LHCN-M2 (cell line): ENCODE results near the gene SULT4A1. TPM values are rescaled to one million over a fixed set of nuclear protein-coding genes. Genes with fewer than 3 reads are reported as not detected.
"Not testable (repeated sequence)": the region's sequence is repeated elsewhere in the genome, so short reads cannot be mapped to it uniquely, and the experiment has no call there.

ENCODE experiments used
- DNase-seq: peaks from one replicate; pipeline ENCODE4 v3.0.0-alpha.2; 2012; ENCODE audit warnings: low read depth
- total RNA-seq: library from RNA; depleted of rRNA; stranded (reverse); fragments of >200 nt; gene quantifications from 2 replicates; pipeline ENCODE4 v1.2.3, GENCODE V29; 2014

SULT4A1 gene
- total RNA-seq, 1 experiment from 2014 or later: 0.06 TPM

DNA sequence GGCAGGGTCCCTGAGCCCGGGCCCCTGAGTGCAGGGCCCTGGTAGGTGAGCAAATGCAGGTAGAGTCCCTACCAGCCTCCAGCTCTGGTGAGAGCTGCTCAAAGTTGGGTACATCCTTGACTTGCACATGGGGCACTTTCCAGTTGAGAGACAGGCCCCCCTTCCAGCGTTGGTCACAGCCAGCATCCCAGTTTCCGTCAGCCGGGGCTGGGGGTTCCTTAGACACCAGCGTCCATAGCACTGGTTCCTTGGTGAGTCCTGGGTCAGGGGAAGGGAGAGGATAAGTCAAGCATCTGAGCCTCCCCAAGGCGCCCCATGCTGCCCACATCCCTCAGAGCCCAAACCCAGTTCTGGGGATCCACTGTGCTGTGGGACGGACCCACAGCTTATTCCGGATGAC is 23.9 kb upstream of the SULT4A1 start:
- DNase-seq: no peak

DNA sequence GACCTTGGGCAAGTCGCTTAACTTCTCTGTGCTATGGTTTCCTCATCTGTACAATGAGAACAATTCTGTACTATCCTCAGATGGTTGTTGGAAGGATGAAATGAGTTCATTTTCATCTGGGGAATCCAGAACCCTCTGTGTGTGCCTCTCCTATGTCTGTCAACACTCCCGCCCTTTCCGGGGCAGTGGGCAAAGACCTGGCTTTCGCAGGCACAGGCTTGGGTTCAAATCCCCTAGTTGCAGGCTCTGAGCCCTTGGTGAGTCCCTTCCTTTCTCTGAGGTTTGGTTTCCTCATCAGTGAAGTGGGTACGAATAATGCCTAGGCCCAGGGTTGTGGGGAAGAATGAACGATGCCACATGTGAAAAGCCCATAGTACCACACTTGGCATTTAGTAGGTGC is 23.5 kb upstream of the SULT4A1 start:
- no peak for DNase-seq

DNA sequence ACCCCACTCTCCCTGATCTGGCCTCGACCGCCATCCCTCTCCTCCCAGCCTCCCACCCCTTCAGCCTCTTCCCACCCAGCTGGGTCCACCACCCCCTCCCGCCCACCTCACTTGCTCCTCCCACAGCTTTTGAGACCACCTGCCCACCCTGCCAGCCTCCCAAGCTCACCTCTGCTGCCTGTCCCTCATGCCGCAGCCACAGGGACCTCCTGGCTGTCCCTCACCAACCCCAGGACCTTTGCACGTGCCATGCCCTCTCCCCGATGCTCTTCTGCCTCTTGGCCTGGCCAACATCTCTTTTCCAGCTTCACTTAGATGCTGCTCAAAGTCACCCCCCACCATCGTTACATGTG is 23.0 kb upstream of the SULT4A1 start:
- no peak for DNase-seq

DNA sequence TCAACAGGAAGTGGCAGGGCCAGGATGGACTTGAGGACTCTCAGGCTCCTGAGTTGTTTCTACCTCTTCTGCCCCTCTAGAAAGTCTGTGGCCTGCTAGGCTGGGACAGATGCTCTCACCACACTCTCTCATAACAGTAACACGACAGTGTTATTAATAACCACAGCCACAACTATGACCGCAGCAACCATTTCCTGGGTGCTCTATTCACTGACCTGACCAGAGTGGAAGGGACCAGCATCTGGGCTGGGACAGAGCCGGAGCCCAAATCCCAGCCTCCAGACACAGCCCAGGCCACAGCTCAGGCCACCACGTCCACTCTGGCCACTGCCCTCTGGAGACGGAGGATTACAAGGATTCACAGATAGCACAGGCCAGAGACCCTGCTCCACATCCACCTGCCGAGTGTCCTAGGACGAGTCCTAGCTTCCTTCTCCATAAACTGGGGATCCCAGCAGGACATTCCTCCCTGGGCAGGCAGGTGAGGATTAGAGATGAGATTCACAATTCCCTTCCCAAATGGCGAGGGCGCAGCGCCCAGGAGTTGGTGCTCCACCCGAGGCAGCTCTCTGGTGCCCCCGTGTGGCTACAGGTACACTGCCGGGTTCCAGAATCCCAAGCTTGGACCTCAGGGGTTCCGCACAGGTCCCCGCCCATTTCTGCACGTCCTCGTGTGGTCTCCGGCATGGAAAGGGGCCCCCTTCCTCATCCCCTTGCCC is 22.4 kb upstream of the SULT4A1 start:
- peak; percentile 40 for DNase-seq

DNA sequence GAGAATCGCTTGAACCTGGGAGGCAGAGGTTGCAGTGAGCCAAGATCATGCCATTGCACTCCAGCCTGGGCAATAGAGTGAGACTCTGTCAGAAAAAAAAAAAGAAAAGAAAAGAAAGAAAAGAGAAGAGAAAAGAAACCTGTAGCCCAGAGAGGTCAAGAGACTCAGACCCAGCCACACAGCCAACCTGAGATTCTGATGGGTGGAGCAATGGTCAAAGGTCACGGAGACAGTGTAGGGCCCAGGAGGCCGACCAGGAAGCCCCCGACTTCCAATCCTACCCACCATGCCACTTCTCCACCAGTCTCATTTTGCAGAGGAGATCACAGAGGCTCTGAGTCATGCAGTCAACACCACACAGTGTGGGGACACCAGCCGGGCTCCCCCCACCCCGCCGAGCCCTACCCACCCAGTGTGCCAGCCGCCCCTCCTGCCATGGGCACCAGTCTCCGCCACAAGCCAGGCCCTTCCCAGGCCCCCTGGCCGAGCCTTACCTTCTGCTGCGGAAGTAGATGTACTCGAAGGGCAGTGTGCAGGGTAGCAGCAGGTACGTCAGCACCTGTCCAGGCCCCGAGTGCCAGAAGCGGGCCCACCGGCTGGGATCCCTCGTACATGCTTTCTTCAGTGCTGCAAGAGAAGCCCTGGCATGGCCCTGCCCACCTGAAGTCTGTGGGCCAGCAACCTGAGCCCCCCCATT is 21.6 kb upstream of the SULT4A1 start:
- no peak for DNase-seq

DNA sequence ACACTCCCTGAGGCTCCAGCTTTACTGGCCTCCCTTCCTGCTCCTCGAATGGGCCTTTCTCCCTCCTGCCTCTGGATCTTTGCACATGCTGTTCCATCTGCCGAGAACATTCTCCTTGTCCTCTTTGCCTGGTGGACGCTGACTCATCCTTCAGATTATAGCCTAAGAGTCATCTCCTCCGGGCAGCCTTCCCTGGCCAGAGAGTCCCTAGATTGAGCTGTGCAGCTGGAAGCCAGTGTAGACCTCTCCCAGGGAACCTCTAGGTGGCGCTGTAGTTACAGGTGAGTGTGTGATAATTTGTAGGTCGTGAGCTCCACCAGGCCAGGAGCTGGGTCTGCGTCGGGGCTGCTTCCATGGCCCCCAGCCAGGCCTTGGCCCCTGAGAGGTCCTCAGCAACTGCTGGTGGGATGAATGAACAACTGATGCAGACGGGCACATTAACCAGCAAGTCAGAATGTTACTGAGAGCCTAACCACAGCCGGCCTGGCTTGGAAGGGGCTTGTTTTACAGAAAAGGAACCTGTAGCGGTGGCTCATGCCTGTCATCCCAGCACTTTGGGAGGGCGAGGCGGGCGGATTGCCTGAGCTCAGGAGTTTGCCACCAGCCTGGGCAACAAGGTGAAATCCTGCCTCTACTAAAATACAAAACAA is 20.8 kb upstream of the SULT4A1 start:
- DNase-seq: peak; percentile 88

DNA sequence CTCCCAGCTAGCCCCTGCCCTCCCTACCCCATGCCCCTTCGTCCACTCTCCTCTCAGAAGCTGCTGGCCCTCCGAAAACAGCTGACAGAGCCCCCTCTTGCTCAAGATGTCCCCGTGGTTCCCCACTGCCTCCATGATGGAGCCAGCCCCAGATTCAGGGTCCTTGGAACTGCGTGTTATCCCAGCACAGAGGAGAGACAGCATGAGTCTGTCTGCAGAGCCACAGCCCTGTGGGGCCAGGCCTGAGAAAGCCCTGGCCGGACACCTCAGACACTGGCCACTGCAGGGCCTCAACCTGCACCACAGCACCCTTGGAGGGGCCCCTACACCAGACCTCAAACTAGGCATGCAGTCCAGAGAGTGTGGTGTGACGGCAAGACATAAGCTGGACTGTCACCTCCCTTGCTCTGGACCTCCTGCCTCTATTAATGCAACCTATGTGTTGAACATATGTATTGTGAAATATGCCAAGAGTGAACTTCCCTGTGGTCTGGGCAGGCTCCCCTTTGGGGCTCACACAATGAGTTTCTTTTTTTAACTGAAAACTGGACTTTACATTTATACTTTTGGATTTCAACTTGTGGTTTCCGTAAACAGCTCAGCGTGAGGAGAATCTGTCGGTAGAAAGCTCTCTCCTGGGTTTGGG is 19.9 kb upstream of the SULT4A1 start:
- DNase-seq: no peak

DNA sequence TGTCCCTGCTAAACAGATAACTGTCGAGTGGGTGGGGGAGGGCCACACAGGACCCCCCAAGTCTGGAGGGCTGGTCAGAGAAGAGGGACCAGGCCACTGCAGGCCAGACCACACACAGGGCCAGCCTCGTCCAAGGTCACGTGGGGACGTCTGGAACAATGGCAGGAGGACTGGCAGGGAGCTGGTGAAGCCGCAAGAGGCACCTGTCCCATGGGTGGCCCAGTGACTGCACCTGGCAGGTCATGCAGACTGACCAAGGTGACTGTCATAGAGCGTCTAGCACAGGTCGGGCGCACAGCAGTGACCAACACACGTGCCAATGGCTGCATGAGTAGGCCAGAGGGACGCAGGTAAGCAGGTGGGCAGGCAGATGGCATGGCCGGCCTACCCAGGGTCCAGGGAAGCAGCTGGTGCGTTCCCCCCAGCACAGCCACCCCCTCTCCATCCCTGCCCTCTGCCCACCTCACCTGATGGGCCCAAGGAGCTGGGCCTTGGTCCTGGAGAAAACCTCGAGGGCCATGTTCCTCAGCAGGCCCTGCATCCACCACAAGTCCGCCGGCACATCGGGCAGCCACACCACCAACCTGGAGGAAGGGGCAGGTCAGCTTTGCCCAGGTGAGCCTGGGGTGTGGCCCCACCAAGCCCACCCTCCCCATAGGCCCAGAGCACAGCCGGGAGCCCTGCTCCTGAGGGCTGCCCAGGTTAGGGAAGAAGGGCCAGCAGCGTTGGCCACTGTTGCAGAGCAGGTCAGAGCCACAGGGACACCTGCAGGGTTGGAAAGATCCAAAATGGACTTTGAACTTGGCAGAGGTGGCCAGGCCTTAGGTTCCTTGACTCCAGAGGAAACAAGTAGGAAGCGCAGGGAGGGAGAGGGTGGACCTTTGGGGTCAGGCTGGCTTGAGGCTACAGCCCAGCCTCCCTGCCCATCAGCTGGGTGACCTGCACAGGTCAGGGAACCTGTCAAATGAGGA is 19.1 kb upstream of the SULT4A1 start:
- no peak for DNase-seq

DNA sequence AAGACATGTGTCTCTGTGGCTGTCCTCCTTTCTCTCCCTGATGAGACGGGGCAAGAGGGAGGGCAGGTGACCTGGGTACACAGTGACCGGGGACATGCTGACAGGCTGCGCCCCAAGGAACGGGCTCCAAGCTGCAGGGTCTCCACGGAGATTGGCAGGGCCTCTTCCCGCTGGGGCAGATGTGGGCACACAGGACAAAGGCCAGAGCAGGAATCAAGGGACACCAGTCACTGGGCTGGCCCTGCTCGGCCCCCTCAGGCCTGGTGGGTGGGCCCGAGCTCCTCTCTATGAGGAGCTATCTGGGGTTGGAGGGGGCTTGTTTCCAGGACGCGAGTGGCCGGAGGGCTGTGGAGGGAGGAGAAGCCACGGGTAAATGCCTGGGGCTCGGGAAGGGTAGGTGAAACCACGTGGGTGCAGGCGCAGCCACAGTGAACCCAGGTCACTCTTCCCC is 18.3 kb upstream of the SULT4A1 start:
- no peak for DNase-seq

DNA sequence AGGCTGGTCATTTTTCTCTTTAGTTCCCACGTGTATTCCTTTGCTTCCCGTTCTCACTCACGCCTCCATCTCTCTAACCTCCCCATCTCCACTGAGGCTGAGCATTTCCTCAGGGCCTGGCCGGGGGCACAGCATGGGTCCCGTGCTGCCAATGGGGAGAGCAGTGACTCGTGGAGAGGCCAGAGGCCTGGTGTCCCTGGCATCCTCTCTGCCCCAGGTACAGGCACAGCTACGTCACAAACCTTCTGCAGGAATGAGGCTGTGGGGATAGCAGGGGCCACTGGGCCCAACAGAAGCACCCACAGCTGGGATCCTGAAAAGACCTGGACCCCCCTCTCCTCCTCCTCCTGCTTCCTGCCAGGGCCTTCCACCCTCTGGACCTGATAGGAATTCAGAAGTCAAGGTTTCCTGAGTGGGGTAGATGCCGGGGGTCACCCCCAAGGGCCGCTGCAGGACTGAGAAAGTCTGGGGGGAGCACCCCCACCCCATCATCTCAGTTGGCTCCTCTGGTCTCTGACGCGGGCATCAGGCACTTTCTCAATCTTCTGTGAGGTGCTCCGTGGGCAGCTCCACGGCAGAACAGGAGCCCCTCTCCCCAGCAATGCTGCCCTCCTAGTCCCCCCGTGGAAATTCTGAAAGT is 17.7 kb upstream of the SULT4A1 start:
- DNase-seq: no peak

DNA sequence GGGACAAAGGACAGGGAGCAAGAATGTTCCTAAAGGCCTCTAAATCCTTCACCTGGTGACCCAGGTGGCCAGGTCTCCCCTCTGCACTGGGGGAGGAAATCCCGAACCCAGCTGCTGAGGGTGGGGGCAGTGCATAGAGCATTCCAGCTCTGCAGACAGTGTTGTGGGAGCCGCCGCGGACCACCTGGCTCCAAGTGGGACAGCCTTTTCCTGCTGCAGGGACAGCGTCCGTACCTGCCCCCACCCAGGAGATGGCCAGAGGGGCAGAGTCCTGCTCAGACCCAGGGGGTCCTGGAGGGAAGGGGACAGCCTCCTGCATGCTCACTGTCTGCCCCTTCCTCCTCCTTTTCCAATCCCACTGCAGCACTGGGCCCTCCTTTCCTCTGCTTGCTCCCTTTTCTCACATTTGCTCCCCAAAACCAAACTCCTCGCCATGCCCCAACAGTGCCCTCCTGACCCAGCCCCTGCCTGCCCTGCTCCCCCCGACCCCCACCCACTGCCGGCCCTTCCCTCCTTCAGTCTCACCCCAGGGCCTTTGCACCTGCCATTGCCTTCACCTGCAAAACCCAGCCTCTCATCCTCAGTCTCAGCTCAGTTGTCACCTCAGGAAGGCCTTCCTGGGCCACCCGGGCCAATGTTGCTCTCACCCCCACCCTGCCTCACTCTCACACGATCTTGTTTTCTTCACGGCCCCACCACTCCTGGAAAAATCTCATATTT is 16.7 kb upstream of the SULT4A1 start:
- DNase-seq: no peak

DNA sequence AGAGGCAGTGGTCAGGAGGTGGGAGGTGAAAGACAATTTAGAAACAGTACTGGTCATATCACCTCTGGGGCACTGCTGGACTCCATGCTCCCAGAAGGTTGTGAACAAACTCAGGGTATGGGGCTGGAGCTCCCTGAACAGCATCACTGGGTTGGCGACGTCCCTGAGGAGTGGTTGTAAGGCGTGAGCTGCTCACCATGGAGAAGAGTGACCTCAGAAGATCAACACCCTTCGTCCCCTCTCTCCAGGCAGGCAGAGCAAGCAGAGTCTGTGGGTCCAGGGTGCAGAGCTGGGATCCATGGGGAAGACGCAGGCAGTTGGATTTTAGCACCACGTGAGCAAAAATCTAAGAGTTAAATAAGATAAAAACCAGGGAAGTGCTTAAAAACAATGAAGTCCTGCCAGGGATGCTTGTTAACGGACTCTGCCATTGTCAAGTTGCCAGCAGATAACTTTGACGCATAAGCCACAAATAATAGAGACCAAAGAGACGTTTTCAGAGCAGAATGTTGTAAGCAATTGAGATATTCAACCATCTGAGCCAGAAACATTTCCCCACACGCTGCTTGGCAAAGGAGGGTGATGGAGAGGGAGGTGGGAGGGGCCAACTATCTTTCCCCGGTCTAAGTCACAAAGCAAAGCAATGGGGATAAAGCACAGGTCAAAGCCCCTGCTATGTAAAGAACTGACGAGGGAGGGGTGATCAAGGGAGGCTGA is 15.9 kb upstream of the SULT4A1 start:
- no peak for DNase-seq

DNA sequence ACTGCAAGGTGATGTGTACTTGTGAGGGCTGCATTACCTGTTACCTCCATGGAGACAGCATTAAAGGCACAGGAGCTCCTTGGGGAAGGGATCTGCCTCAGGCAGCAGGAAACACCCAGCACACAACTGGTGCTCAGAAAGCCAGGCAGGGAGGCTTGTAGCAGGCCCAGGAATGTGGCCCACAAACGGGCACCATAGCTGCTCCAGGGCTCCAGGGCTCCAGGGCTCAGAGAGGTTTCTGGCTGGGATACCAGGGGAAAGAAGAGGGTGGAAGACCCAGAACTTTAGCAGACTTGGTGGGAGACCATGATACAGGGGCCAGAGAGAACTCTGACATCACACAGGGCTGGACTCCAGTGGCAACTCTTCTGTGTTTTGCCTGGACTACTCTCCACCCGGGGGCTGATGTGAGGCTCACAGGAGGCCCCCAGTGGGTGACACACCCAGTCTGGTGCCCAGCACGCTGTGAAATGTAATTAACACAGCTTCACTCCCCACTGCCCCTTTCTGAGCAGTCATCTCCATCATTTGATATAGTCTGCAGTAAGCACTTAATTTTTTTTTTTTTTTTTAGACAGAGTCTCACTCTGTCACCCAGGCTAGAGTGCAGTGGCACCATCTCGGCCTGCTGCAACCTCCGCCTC is 14.7 kb upstream of the SULT4A1 start:
- DNase-seq: no peak

DNA sequence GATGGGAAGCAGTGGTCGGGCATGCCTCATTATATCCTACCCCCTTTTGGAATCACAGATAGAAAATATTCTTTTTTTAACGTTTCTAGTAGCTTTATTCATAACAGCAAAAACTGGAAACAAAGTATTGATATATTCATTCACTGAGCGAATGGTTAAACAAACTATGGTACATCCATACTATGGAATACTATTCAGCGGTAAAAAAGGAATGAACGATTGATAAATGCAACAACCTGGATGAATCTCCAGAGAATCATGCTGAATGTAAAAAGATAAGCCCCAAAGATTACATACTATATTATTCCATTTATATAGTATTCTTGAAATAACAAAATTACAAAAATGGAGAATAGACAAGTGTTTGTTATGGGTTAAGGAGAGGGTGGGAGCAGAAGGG is 7.5 kb upstream of the SULT4A1 start:
- no peak for DNase-seq

DNA sequence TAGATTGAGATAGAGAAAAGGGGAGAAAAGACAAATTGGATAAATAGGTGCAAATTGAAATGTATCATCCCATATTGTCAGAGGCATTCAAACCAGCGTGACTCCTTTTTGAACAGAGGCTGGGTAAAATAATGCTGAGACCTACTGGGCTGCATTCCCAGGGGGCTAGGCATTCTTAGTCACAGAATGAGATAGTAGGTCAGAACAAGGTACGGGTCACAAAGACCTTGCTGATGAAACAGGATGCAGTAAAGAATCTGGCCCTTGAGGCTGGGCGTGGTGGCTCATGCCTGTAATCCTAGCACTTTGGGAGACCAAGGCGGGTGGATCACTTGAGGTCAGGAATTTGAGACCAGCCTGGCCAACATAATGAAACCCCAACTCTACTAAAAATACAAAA is 6.7 kb upstream of the SULT4A1 start:
- not testable (repeated sequence) for DNase-seq

DNA sequence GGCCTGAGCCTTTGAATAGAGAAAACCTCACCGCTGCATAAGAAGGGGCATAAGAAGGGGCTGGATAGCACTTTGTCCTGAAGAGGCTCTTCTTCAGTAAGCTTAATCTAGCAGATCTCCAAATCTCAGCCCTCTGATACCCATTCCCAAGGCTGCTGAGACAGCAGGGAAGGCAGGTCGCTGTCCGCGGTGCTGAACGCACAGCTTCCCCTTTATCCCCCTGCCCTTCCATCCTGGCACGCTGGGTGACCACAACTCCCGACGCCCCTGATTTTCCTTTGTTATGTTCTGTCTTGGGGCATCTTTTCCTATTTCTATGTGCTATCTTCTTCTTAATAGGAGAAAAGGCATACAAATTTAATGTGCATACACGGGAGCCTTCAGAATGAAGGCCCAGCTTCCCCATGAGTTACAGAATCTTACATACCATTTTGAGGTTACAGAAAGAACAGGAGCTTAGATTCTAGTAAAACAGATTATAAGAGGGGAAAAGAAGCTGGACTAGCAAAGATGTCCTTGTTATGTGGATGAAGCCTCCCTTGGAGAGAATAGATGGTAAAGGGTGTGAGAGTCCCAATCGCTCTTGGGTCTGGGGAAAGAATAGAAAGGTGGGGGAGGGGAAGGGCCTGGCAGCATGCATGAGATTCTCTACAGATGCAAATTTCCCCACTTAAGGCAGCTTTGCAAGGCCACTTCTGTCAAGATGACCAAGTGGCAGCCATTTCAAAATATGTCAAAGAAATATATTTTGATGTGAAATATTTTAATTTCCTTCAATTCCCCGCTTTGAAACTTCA is 5.7 kb upstream of the SULT4A1 start:
- peak; percentile 55 for DNase-seq

DNA sequence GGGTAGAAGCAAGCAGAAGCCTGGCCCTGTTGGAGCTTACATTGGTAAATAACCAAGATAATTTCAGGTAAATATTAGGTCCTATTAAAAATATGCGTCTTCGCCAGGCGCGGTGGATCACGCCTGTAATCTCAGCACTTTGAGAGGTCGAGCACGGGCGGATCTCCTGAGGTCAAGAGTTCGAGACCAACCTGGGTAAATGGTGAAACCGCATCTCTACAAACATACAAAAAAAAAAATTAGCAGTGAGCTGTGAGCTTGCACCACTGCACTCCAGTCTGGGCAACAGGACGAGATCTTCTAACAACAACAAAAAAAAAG is 529 bp upstream of the SULT4A1 start:
- no peak for DNase-seq

DNA sequence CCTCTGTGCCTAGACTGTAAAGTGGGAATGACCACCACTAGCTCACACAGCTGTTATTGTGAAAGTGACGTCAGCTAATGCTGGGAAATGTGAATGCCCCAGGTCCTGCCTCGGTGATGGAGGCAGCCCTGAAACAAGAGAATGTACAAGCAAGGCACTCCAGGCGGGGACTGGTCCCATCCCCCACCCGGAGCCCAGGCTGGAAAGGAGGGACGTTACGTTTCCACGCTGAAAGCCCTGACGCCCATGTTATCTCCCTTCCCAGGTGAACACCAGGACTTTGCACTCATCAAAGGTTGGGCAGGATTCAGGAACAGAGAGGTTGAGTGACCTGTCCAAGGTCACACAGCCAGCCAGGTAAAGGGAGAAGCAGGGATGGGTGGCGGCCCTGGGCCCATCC is 784 bp downstream of the SULT4A1 start:
- peak; percentile 24 for DNase-seq
